ENCODE data around the gene PODXL2. TPM values are rescaled to one million over a fixed set of nuclear protein-coding genes. Genes with fewer than 3 reads are reported as not detected.

Gene PODXL2
- total and polyA plus RNA-seq, 8 donors: 2.9 to 18.0 (median 14.5) TPM

GRCh38 chr3:127712881-127713771 lies 84.1 kb downstream of the PODXL2 start:
- intact Hi-C loops (cut with DNase I): no loop called here

GRCh38 chr3:127714125-127714571 lies 85.2 kb downstream of the PODXL2 start:
- Histone ChIP-seq H3K27me3 (no peaks in the 10 kb centered on the region), H3K36me3 (peaks cover 0 to 30% of the 10 kb centered on the region in 2 donors), H3K9me3 (no peaks in the 10 kb centered on the region), H3K27ac (peak overlapping the region; percentile 3 to 50), H3K4me1 (peaks cover 5 to 34% of the 10 kb centered on the region in 2 donors), H3K4me3 (no peak overlapping the region)
- TF ChIP-seq CTCF (IDR thresholded peaks at IDR 0.05): no peak
- ATAC-seq (peak; percentile 57), DNase-seq (no peak)
- intact Hi-C loops (cut with DNase I): no loop called here

More at GRCh38 chr3:127712881-127713771, 84.1 kb downstream of the PODXL2 start:
- TF ChIP-seq CTCF (IDR thresholded peaks at IDR 0.05): no peak
- H3K4me3 ChIP-seq: no peak overlapping the region
- H3K36me3 ChIP-seq: peaks cover 0 to 36% of the 10 kb centered on the region in 2 donors
- no peaks in the 10 kb centered on the region for H3K27me3 ChIP-seq
- H3K27ac ChIP-seq: peak overlapping the region; percentile 3 to 50
- H3K4me1 ChIP-seq: peaks cover 5 to 34% of the 10 kb centered on the region in 2 donors
- H3K9me3 ChIP-seq: no peaks in the 10 kb centered on the region
- no peak for DNase-seq
- no peak for ATAC-seq

- no peak for TF ChIP-seq CTCF (IDR thresholded peaks at IDR 0.05)
- Histone ChIP-seq H3K36me3 (peaks cover 0 to 37% of the 10 kb centered on the region in 2 donors), H3K27me3 (no peaks in the 10 kb centered on the region), H3K4me1 (peaks cover 5 to 34% of the 10 kb centered on the region in 2 donors), H3K27ac (peak overlapping the region; percentile 3 to 50), H3K9me3 (no peaks in the 10 kb centered on the region), H3K4me3 (no peak overlapping the region)
- no peak for ATAC-seq
- DNase-seq: no peak
- intact Hi-C loops (cut with DNase I): no loop called here
These were observed 85.9 kb downstream of the PODXL2 start for GRCh38 chr3:127714866-127715265.

GRCh38 chr3:127715532-127715931 lies 86.5 kb downstream of the PODXL2 start:
- DNase-seq: no peak
- no peaks in the 10 kb centered on the region for H3K9me3 ChIP-seq
- no peaks in the 10 kb centered on the region for H3K27me3 ChIP-seq
- peak overlapping the region in 1 of 2 donors; percentile 50 for H3K27ac ChIP-seq
- no peak overlapping the region for H3K4me3 ChIP-seq
- TF ChIP-seq CTCF (IDR thresholded peaks at IDR 0.05): no peak
- intact Hi-C loops (cut with DNase I): no loop called here
- H3K36me3 ChIP-seq: peaks cover 0 to 43% of the 10 kb centered on the region in 2 donors
- peaks cover 5 to 34% of the 10 kb centered on the region in 2 donors for H3K4me1 ChIP-seq
- no peak for ATAC-seq

GRCh38 chr3:127716384-127716783 lies 87.4 kb downstream of the PODXL2 start:
- no peak overlapping the region for H3K4me3 ChIP-seq
- ATAC-seq: no peak
- DNase-seq: no peak
- H3K27me3 ChIP-seq: no peaks in the 10 kb centered on the region
- H3K36me3 ChIP-seq: peaks cover 0 to 47% of the 10 kb centered on the region in 2 donors
- peaks cover 11 to 34% of the 10 kb centered on the region in 2 donors for H3K4me1 ChIP-seq
- no peaks in the 10 kb centered on the region for H3K9me3 ChIP-seq
- no peak for TF ChIP-seq CTCF (IDR thresholded peaks at IDR 0.05)
- intact Hi-C loops (cut with DNase I): no loop called here
- no peak overlapping the region for H3K27ac ChIP-seq

Measured in left lung (tissue), 10 donors.